Large intestine (tissue), 3 donors: ENCODE data around the gene EIF5B. TPM values are rescaled to one million over a fixed set of nuclear protein-coding genes. Genes with fewer than 3 reads are reported as not detected.

Experiments used
- DNase-seq, 2 donors: peaks; one replicate each; pipeline versions ENCODE4 v3.0.0 to v3.0.0-alpha.2; 2013
- H3K27ac ChIP-seq: one replicate; pipeline ENCODE4 v1.5.1; 2013; ENCODE audit warnings: low read length
- H3K27me3 ChIP-seq: 2 replicates; pipeline ENCODE4 v1.6.1; 2013; ENCODE audit warnings: low read length; ENCODE audit not compliant: control insufficient read depth, insufficient read depth
- H3K36me3 ChIP-seq: 2 replicates; pipeline ENCODE4 v1.6.1; 2013; ENCODE audit warnings: low read length; ENCODE audit not compliant: control insufficient read depth, insufficient read depth
- H3K4me1 ChIP-seq: one replicate; pipeline ENCODE4 v1.6.1; 2013; ENCODE audit warnings: low read length; ENCODE audit not compliant: control insufficient read depth, insufficient read depth
- H3K4me3 ChIP-seq: one replicate; pipeline ENCODE4 v1.5.1; 2013; ENCODE audit warnings: low read length
- H3K9me3 ChIP-seq: one replicate; pipeline ENCODE4 v1.6.1; 2013; ENCODE audit warnings: mild to moderate bottlenecking, low read depth, low read length, moderate library complexity; ENCODE audit not compliant: control insufficient read depth
- WGBS: methylation state at CpG from one replicate; pipeline ENCODE4 v1.1.5; 2013; ENCODE audit warnings: low lambda C conversion rate; ENCODE audit not compliant: insufficient coverage; 5-methylcytosine and 5-hydroxymethylcytosine counted together
- polyA plus RNA-seq: library from polyadenylated mRNA; unstranded; fragments of 120-200 nt; gene quantifications from one replicate; pipeline ENCODE4 v1.2.1, GENCODE V29; 2013

EIF5B gene
- polyA plus RNA-seq, 1 donor = 50.4 TPM

- peaks cover 32% of the 10 kb centered on the region for H3K36me3 ChIP-seq
- no peaks in the 10 kb centered on the region for H3K27me3 ChIP-seq
- no peak for DNase-seq
- H3K27ac ChIP-seq = no peak overlapping the region
- no peaks in the 10 kb centered on the region for H3K9me3 ChIP-seq
- no peak overlapping the region for H3K4me3 ChIP-seq
- whole genome bisulfite sequencing = no CpG with 5 or more reads among the region's 4 CpGs
- H3K4me1 ChIP-seq = no peaks in the 10 kb centered on the region
Measured at GRCh38 chr2:99430614-99431291, 93.6 kb downstream of the EIF5B start.

GRCh38 chr2:99431587-99432275, 94.5 kb downstream of the EIF5B start:
- 87% methylated on average over 5 of the region's 12 CpGs for WGBS
- Histone ChIP-seq H3K4me3 (no peak overlapping the region), H3K9me3 (no peaks in the 10 kb centered on the region), H3K27me3 (no peaks in the 10 kb centered on the region), H3K27ac (no peak overlapping the region), H3K4me1 (no peaks in the 10 kb centered on the region), H3K36me3 (peaks cover 34% of the 10 kb centered on the region)
- DNase-seq = no peak

- Histone ChIP-seq H3K27ac (no peak overlapping the region), H3K4me3 (no peak overlapping the region), H3K4me1 (no peaks in the 10 kb centered on the region), H3K27me3 (no peaks in the 10 kb centered on the region), H3K9me3 (no peaks in the 10 kb centered on the region), H3K36me3 (peaks cover 31% of the 10 kb centered on the region)
- DNase-seq = no peak
- 46% methylated on average over 2 of the region's 2 CpGs for WGBS
Measured at GRCh38 chr2:99433340-99433739, 96.2 kb downstream of the EIF5B start.

- Histone ChIP-seq H3K4me3 (no peak overlapping the region), H3K27me3 (no peaks in the 10 kb centered on the region), H3K36me3 (peaks cover 31% of the 10 kb centered on the region), H3K4me1 (no peaks in the 10 kb centered on the region), H3K27ac (no peak overlapping the region), H3K9me3 (no peaks in the 10 kb centered on the region)
- no peak for DNase-seq
- WGBS = no CpG with 5 or more reads among the region's 10 CpGs
Measured at GRCh38 chr2:99436874-99437273, 99.7 kb downstream of the EIF5B start.

- Histone ChIP-seq H3K27me3 (no peaks in the 10 kb centered on the region), H3K4me1 (no peaks in the 10 kb centered on the region), H3K36me3 (peaks cover 25% of the 10 kb centered on the region), H3K27ac (no peak overlapping the region), H3K9me3 (no peaks in the 10 kb centered on the region), H3K4me3 (no peak overlapping the region)
- WGBS = no CpG with 5 or more reads among the region's 4 CpGs
- DNase-seq = no peak
Measured at GRCh38 chr2:99439971-99440505, 102.8 kb downstream of the EIF5B start.

- H3K27ac ChIP-seq = no peak overlapping the region
- 60% methylated on average over 1 of the region's 1 CpG for WGBS
- H3K36me3 ChIP-seq = peaks cover 24% of the 10 kb centered on the region
- no peak for DNase-seq
- no peak overlapping the region for H3K4me3 ChIP-seq
- no peaks in the 10 kb centered on the region for H3K9me3 ChIP-seq
- no peaks in the 10 kb centered on the region for H3K4me1 ChIP-seq
- no peaks in the 10 kb centered on the region for H3K27me3 ChIP-seq
Measured at GRCh38 chr2:99442837-99443236, 105.6 kb downstream of the EIF5B start.

- Histone ChIP-seq H3K27ac (no peak overlapping the region), H3K36me3 (peaks cover 28% of the 10 kb centered on the region), H3K4me1 (no peaks in the 10 kb centered on the region), H3K9me3 (no peaks in the 10 kb centered on the region), H3K27me3 (no peaks in the 10 kb centered on the region), H3K4me3 (no peak overlapping the region)
- WGBS = no CpG with 5 or more reads among the region's 2 CpGs
- DNase-seq = no peak
Measured at GRCh38 chr2:99444222-99444621, 107.0 kb downstream of the EIF5B start.

GRCh38 chr2:99445065-99445464, 107.9 kb downstream of the EIF5B start:
- no peaks in the 10 kb centered on the region for H3K27me3 ChIP-seq
- H3K9me3 ChIP-seq = no peaks in the 10 kb centered on the region
- no peaks in the 10 kb centered on the region for H3K4me1 ChIP-seq
- H3K36me3 ChIP-seq = peaks cover 30% of the 10 kb centered on the region
- WGBS = no CpG with 5 or more reads among the region's 4 CpGs
- H3K4me3 ChIP-seq = no peak overlapping the region
- no peak for DNase-seq
- no peak overlapping the region for H3K27ac ChIP-seq

GRCh38 chr2:99448556-99448955, 111.4 kb downstream of the EIF5B start:
- 86% methylated on average over 1 of the region's 2 CpGs for WGBS
- Histone ChIP-seq H3K9me3 (no peaks in the 10 kb centered on the region), H3K27me3 (no peaks in the 10 kb centered on the region), H3K4me3 (no peak overlapping the region), H3K36me3 (peaks cover 37% of the 10 kb centered on the region), H3K4me1 (no peaks in the 10 kb centered on the region), H3K27ac (no peak overlapping the region)
- DNase-seq = no peak

- WGBS = no CpG with 5 or more reads among the region's 1 CpG
- no peaks in the 10 kb centered on the region for H3K4me1 ChIP-seq
- H3K27me3 ChIP-seq = no peaks in the 10 kb centered on the region
- no peak overlapping the region for H3K4me3 ChIP-seq
- no peaks in the 10 kb centered on the region for H3K9me3 ChIP-seq
- H3K27ac ChIP-seq = no peak overlapping the region
- H3K36me3 ChIP-seq = peaks cover 43% of the 10 kb centered on the region
- DNase-seq = no peak
Measured at GRCh38 chr2:99450199-99450598, 113.0 kb downstream of the EIF5B start.
